ENCODE measurements around the gene KIF1C.
A peak's percentile ranks its signal among the peaks of the same experiment; 100 is the strongest.
"Not testable (repeated sequence)": the region's sequence is repeated elsewhere in the genome, so short reads cannot be mapped to it uniquely, and the experiment has no call there.

Gene KIF1C

GRCh38 chr17:5023588-5024147 is 25.9 kb downstream of the KIF1C start:
- H3K36me3 ChIP-seq, result no peaks in the 10 kb centered on the region
- no peak for DNase-seq
- no peak for TF ChIP-seq CTCF (IDR thresholded peaks at IDR 0.05; ENCODE audit: low read depth, low read length)
- no peaks in the 10 kb centered on the region for H3K4me1 ChIP-seq
- H3K9me3 ChIP-seq, result no peaks in the 10 kb centered on the region
- no peaks in the 10 kb centered on the region for H3K27me3 ChIP-seq
- H3K4me3 ChIP-seq (ENCODE audit: low read depth, low read length), result no peak overlapping the region

GRCh38 chr17:5024604-5025003 is 26.9 kb downstream of the KIF1C start:
- Histone ChIP-seq H3K4me1 (no peaks in the 10 kb centered on the region), H3K4me3 (ENCODE audit: low read depth, low read length) (no peak overlapping the region), H3K36me3 (no peaks in the 10 kb centered on the region), H3K27me3 (no peaks in the 10 kb centered on the region), H3K9me3 (no peaks in the 10 kb centered on the region)
- TF ChIP-seq CTCF (IDR thresholded peaks at IDR 0.05; ENCODE audit: low read depth, low read length), result no peak
- DNase-seq, result no peak

- H3K9me3 ChIP-seq, result no peaks in the 10 kb centered on the region
- H3K27me3 ChIP-seq, result no peaks in the 10 kb centered on the region
- no peaks in the 10 kb centered on the region for H3K4me1 ChIP-seq
- no peak overlapping the region for H3K4me3 ChIP-seq (ENCODE audit: low read depth, low read length)
- no peak for DNase-seq
- no peak for TF ChIP-seq CTCF (IDR thresholded peaks at IDR 0.05; ENCODE audit: low read depth, low read length)
- H3K36me3 ChIP-seq, result no peaks in the 10 kb centered on the region
These were observed 29.5 kb downstream of the KIF1C start for GRCh38 chr17:5027299-5027698.

GRCh38 chr17:5027916-5028315 is 30.2 kb downstream of the KIF1C start:
- DNase-seq, result no peak
- no peaks in the 10 kb centered on the region for H3K27me3 ChIP-seq
- H3K36me3 ChIP-seq, result no peaks in the 10 kb centered on the region
- no peaks in the 10 kb centered on the region for H3K4me1 ChIP-seq
- no peak for TF ChIP-seq CTCF (IDR thresholded peaks at IDR 0.05; ENCODE audit: low read depth, low read length)
- H3K9me3 ChIP-seq, result no peaks in the 10 kb centered on the region
- no peak overlapping the region for H3K4me3 ChIP-seq (ENCODE audit: low read depth, low read length)

- H3K36me3 ChIP-seq; H3K9me3 ChIP-seq; H3K27me3 ChIP-seq; H3K4me1 ChIP-seq; DNase-seq; H3K4me3 ChIP-seq (ENCODE audit: low read depth, low read length): not testable (repeated sequence)
These were observed 32.4 kb downstream of the KIF1C start for GRCh38 chr17:5030168-5030567.

- H3K36me3 ChIP-seq, result no peaks in the 10 kb centered on the region
- DNase-seq, result peak; percentile 73
- H3K27me3 ChIP-seq, result peaks cover 11% of the 10 kb centered on the region
- H3K4me1 ChIP-seq, result no peaks in the 10 kb centered on the region
- H3K9me3 ChIP-seq, result no peaks in the 10 kb centered on the region
- H3K4me3 ChIP-seq (ENCODE audit: low read depth, low read length), result peak overlapping the region; percentile 32
- TF ChIP-seq CTCF (IDR thresholded peaks at IDR 0.05; ENCODE audit: low read depth, low read length), result peak; percentile 62
These were observed 33.8 kb downstream of the KIF1C start for GRCh38 chr17:5031365-5032082.

Measured in BE2C (cell line).